Karpas-422 (cell line): ENCODE measurements around the gene BCKDHB. TPM values are rescaled to one million over a fixed set of nuclear protein-coding genes. Genes with fewer than 3 reads are reported as not detected.
"Not testable (repeated sequence)": the region's sequence is repeated elsewhere in the genome, so short reads cannot be mapped to it uniquely, and the experiment has no call there.

Source experiments
- DNase-seq: peaks from one replicate; pipeline ENCODE4 v3.0.0-alpha.2; 2015
- H2AFZ ChIP-seq: fragments of 200-600 bp; sonication (generic); 2 replicates; pipeline ENCODE4 v1.6.1; 2014; ENCODE audit warnings: antibody characterized with exemption, low read length, mixed read lengths
- H3K27ac ChIP-seq: fragments of 200-600 bp; sonication (generic); 2 replicates; pipeline ENCODE4 v1.5.1; 2014; ENCODE audit warnings: mild to moderate bottlenecking, low read length, moderate library complexity
- H3K27me3 ChIP-seq: fragments of 200-600 bp; sonication (generic); 2 replicates; pipeline ENCODE4 v1.6.1; 2014; ENCODE audit warnings: low read length, mixed read lengths
- H3K36me3 ChIP-seq: fragments of 200-600 bp; sonication (generic); 2 replicates; pipeline ENCODE4 v1.6.1; 2014; ENCODE audit warnings: low read length, mixed read lengths; ENCODE audit not compliant: insufficient read depth
- H3K4me1 ChIP-seq: fragments of 200-600 bp; sonication (generic); 2 replicates; pipeline ENCODE4 v1.6.1; 2014; ENCODE audit warnings: mild to moderate bottlenecking, low read length, mixed read lengths
- H3K4me2 ChIP-seq: fragments of 200-600 bp; sonication (generic); 2 replicates; pipeline ENCODE4 v1.6.1; 2014; ENCODE audit warnings: low read length, low read depth, mild to moderate bottlenecking; ENCODE audit not compliant: poor library complexity, severe bottlenecking
- H3K4me3 ChIP-seq: fragments of 200-600 bp; sonication (generic); 2 replicates; pipeline ENCODE4 v1.5.1; 2014; ENCODE audit warnings: mild to moderate bottlenecking, antibody characterized with exemption, low read length, mixed read lengths
- H3K79me2 ChIP-seq: fragments of 200-600 bp; sonication (generic); 2 replicates; pipeline ENCODE4 v1.6.1; 2014; ENCODE audit warnings: mild to moderate bottlenecking, low read length, mixed read lengths
- H3K9ac ChIP-seq: fragments of 200-600 bp; sonication (generic); 2 replicates; pipeline ENCODE4 v1.6.0; 2014; ENCODE audit warnings: low read length
- H3K9me2 ChIP-seq: fragments of 200-600 bp; sonication (generic), shearing (Covaris generic); replicated peaks from 2 replicates; pipeline ENCODE4 v1.6.0; 2014; ENCODE audit warnings: mild to moderate bottlenecking, low read length, moderate library complexity; ENCODE audit not compliant: insufficient read depth
- H3K9me3 ChIP-seq: fragments of 300-700, 200-600 bp; sonication (generic); 2 replicates; pipeline ENCODE4 v1.6.1; 2014; ENCODE audit warnings: low read length, mixed read lengths
- H4K20me1 ChIP-seq: fragments of 200-600 bp; sonication (generic); 2 replicates; pipeline ENCODE4 v1.6.1; 2014; ENCODE audit warnings: mild to moderate bottlenecking, antibody characterized with exemption, low read length, low read depth; ENCODE audit not compliant: insufficient read depth
- total RNA-seq: library from RNA; depleted of rRNA; stranded (reverse); fragments of >200 nt; shearing (Covaris generic); gene quantifications from 2 replicates; pipeline ENCODE4 v1.2.3, GENCODE V29; 2014; ENCODE audit warnings: low replicate concordance; rRNA removed

Gene BCKDHB
- 53.9 and 58.3 TPM in 2 replicates for total RNA-seq

GRCh38 chr6:80106418-80107235, at the start of gene BCKDHB:
BCKDHB (plus strand) TSS chr6:80106671; CDS start chr6:80106694, 23 bp downstream.
- Histone ChIP-seq H3K9me2 (no peaks in the 10 kb centered on the region), H2AFZ (peak within 1 kb of the TSS; percentile 86), H3K27me3 (no peaks in the 10 kb centered on the region), H3K4me2 (peak within 1 kb of the TSS; percentile 72), H3K27ac (peak within 1 kb of the TSS; percentile 17; the same call in 1 of the 2 replicates), H3K9ac (peak within 1 kb of the TSS; percentile 92), H3K36me3 (peaks cover 15% of the 10 kb centered on the region; the same call in 1 of the 2 replicates), H3K4me3 (peak within 1 kb of the TSS; percentile 95), H3K4me1 (peaks cover 27% of the 10 kb centered on the region), H3K79me2 (peaks cover 46% of the 10 kb centered on the region), H4K20me1 (no peaks in the 10 kb centered on the region), H3K9me3 (no peaks in the 10 kb centered on the region)
- DNase-seq, result peak; percentile 99

GRCh38 chr6:80060774-80061173, 45.7 kb upstream of the BCKDHB start:
- no peak for DNase-seq
- Histone ChIP-seq H3K4me3 (no peak overlapping the region), H3K36me3 (no peaks in the 10 kb centered on the region), H3K27me3 (no peaks in the 10 kb centered on the region), H3K9me2 (no peaks in the 10 kb centered on the region), H3K4me1 (no peaks in the 10 kb centered on the region), H3K9ac (no peak overlapping the region), H2AFZ (no peak overlapping the region), H4K20me1 (no peaks in the 10 kb centered on the region), H3K79me2 (no peaks in the 10 kb centered on the region), H3K4me2 (no peak overlapping the region), H3K27ac (no peak overlapping the region), H3K9me3 (no peaks in the 10 kb centered on the region)

- not testable (repeated sequence) for H4K20me1 ChIP-seq, H3K4me2 ChIP-seq, H3K4me1 ChIP-seq, DNase-seq, H2AFZ ChIP-seq, H3K36me3 ChIP-seq, H3K79me2 ChIP-seq, H3K27ac ChIP-seq, H3K27me3 ChIP-seq, H3K4me3 ChIP-seq, H3K9me2 ChIP-seq, H3K9me3 ChIP-seq, H3K9ac ChIP-seq
Observed at GRCh38 chr6:80068146-80068545, 38.3 kb upstream of the BCKDHB start.

- not testable (repeated sequence) for H3K79me2 ChIP-seq, H3K4me2 ChIP-seq, H3K27ac ChIP-seq, DNase-seq, H3K9me3 ChIP-seq, H3K27me3 ChIP-seq, H3K4me3 ChIP-seq, H3K36me3 ChIP-seq, H2AFZ ChIP-seq, H3K9me2 ChIP-seq, H3K9ac ChIP-seq, H3K4me1 ChIP-seq, H4K20me1 ChIP-seq
Observed at GRCh38 chr6:80070431-80070830, 36.0 kb upstream of the BCKDHB start.

- no peak overlapping the region for H3K27ac ChIP-seq
- no peaks in the 10 kb centered on the region for H3K36me3 ChIP-seq
- H4K20me1 ChIP-seq, result no peaks in the 10 kb centered on the region
- H3K9me2 ChIP-seq, result no peaks in the 10 kb centered on the region
- no peak for DNase-seq
- no peak overlapping the region for H2AFZ ChIP-seq
- H3K4me3 ChIP-seq, result no peak overlapping the region
- no peaks in the 10 kb centered on the region for H3K9me3 ChIP-seq
- peaks cover 11% of the 10 kb centered on the region for H3K4me1 ChIP-seq
- H3K27me3 ChIP-seq, result no peaks in the 10 kb centered on the region
- no peaks in the 10 kb centered on the region for H3K79me2 ChIP-seq
- H3K4me2 ChIP-seq, result no peak overlapping the region
- no peak overlapping the region for H3K9ac ChIP-seq
Observed at GRCh38 chr6:80077067-80077466, 29.4 kb upstream of the BCKDHB start.

GRCh38 chr6:80088637-80089036, 17.8 kb upstream of the BCKDHB start:
- Histone ChIP-seq H2AFZ (no peak overlapping the region), H3K9me3 (no peaks in the 10 kb centered on the region), H3K4me2 (no peak overlapping the region), H3K4me3 (no peak overlapping the region), H3K9ac (no peak overlapping the region), H4K20me1 (no peaks in the 10 kb centered on the region), H3K4me1 (no peaks in the 10 kb centered on the region), H3K9me2 (no peaks in the 10 kb centered on the region), H3K36me3 (no peaks in the 10 kb centered on the region), H3K27me3 (no peaks in the 10 kb centered on the region), H3K27ac (no peak overlapping the region), H3K79me2 (no peaks in the 10 kb centered on the region)
- no peak for DNase-seq

GRCh38 chr6:80091506-80091905, 15.0 kb upstream of the BCKDHB start:
- H3K4me3 ChIP-seq, result no peak overlapping the region
- H3K4me2 ChIP-seq, result no peak overlapping the region
- DNase-seq, result no peak
- no peaks in the 10 kb centered on the region for H4K20me1 ChIP-seq
- H3K79me2 ChIP-seq, result no peaks in the 10 kb centered on the region
- H3K9me3 ChIP-seq, result no peaks in the 10 kb centered on the region
- H3K9me2 ChIP-seq, result no peaks in the 10 kb centered on the region
- no peaks in the 10 kb centered on the region for H3K36me3 ChIP-seq
- no peak overlapping the region for H3K27ac ChIP-seq
- no peaks in the 10 kb centered on the region for H3K4me1 ChIP-seq
- no peak overlapping the region for H2AFZ ChIP-seq
- no peak overlapping the region for H3K9ac ChIP-seq
- no peaks in the 10 kb centered on the region for H3K27me3 ChIP-seq

- no peaks in the 10 kb centered on the region for H3K79me2 ChIP-seq
- no peaks in the 10 kb centered on the region for H3K9me3 ChIP-seq
- H3K4me2 ChIP-seq, result no peak overlapping the region
- no peak overlapping the region for H3K9ac ChIP-seq
- DNase-seq, result peak; percentile 71
- no peaks in the 10 kb centered on the region for H3K9me2 ChIP-seq
- H3K4me1 ChIP-seq, result peaks cover 6% of the 10 kb centered on the region
- H4K20me1 ChIP-seq, result no peaks in the 10 kb centered on the region
- H3K27me3 ChIP-seq, result no peaks in the 10 kb centered on the region
- H3K36me3 ChIP-seq, result no peaks in the 10 kb centered on the region
- H3K27ac ChIP-seq, result no peak overlapping the region
- no peak overlapping the region for H2AFZ ChIP-seq
- H3K4me3 ChIP-seq, result no peak overlapping the region
Observed at GRCh38 chr6:80094017-80094416, 12.5 kb upstream of the BCKDHB start.
